Thyroid gland (tissue), 4 donors: ENCODE data around the gene PDZK1IP1. TPM values are rescaled to one million over a fixed set of nuclear protein-coding genes. Genes with fewer than 3 reads are reported as not detected.
"Not testable (repeated sequence)": the region's sequence is repeated elsewhere in the genome, so short reads cannot be mapped to it uniquely, and the experiment has no call there.

Experiments used
- DNase-seq, 2 donors: peaks; one replicate each; pipeline ENCODE4 v3.0.0-alpha.2; 2019
- H3K27ac ChIP-seq, 3 donors: fragments of 200-600 bp; sonication (generic); 1 replicate in 2 of 3; 2 replicates in 1 of 3; pipeline ENCODE4 v1.5.1; 2016 to 2019; ENCODE audit warnings: mild to moderate bottlenecking in 1 of 3, moderate library complexity in 1 of 3
- H3K27me3 ChIP-seq: fragments of 200-600 bp; sonication (generic); one replicate; pipeline ENCODE4 v1.5.1; 2019
- H3K36me3 ChIP-seq, 2 donors: fragments of 200-600 bp; sonication (generic); one replicate each; pipeline ENCODE4 v1.5.1; 2016 to 2019
- H3K4me1 ChIP-seq, 2 donors: fragments of 200-600 bp; sonication (generic); one replicate each; pipeline ENCODE4 v1.5.1; 2017 to 2019
- H3K4me3 ChIP-seq, 3 donors: fragments of 200-600 bp; sonication (generic); replicated peaks in 1 of 3; 1 replicate in 2 of 3; 2 replicates in 1 of 3; pipeline ENCODE4 v1.5.1; 2016; ENCODE audit warnings: mild to moderate bottlenecking in 1 of 3
- H3K9me3 ChIP-seq: fragments of 200-600 bp; sonication (generic); one replicate; pipeline ENCODE4 v1.5.1; 2017
- POLR2A ChIP-seq, 2 donors: fragments of 450-650 bp; IDR thresholded peaks; one replicate each; pipeline ENCODE4 v1.6.1; 2017; ENCODE audit warnings: antibody characterized with exemption in 2 of 2, mild to moderate bottlenecking in 2 of 2, moderate library complexity in 1 of 2
- WGBS, 2 donors: methylation state at CpG; one replicate each; pipeline ENCODE4 v1.1.5; 2017; 5-methylcytosine and 5-hydroxymethylcytosine counted together
- intact Hi-C: fragments of 100-400 bp; cut with DNase I; formaldehyde crosslinking; loops from one replicate; pipeline ENCODE4 v1.15.1; 2023
- total RNA-seq, 4 donors: library from RNA; depleted of rRNA; stranded (reverse); fragments of >200 nt; gene quantifications; one replicate each; pipeline ENCODE4 v1.2.3, GENCODE V29; 2016
- TF ChIP-seq, protein P1 (sequence below), 6 experiments: fragments of 200-600 bp in 3 of 6; fragments of 450-650 bp in 3 of 6; sonication (generic) in 3 of 6; IDR thresholded peaks; one replicate each; pipeline ENCODE4 v1.5.1; 2016 to 2019; ENCODE audit warnings: antibody characterized with exemption in 6 of 6, mild to moderate bottlenecking in 2 of 6, inconsistent platforms in 1 of 6, moderate library complexity in 1 of 6

The PDZK1IP1 gene
- total RNA-seq, 4 donors from 2014 or later: 0.83 to 3.0 TPM; not detected in 2

DNA sequence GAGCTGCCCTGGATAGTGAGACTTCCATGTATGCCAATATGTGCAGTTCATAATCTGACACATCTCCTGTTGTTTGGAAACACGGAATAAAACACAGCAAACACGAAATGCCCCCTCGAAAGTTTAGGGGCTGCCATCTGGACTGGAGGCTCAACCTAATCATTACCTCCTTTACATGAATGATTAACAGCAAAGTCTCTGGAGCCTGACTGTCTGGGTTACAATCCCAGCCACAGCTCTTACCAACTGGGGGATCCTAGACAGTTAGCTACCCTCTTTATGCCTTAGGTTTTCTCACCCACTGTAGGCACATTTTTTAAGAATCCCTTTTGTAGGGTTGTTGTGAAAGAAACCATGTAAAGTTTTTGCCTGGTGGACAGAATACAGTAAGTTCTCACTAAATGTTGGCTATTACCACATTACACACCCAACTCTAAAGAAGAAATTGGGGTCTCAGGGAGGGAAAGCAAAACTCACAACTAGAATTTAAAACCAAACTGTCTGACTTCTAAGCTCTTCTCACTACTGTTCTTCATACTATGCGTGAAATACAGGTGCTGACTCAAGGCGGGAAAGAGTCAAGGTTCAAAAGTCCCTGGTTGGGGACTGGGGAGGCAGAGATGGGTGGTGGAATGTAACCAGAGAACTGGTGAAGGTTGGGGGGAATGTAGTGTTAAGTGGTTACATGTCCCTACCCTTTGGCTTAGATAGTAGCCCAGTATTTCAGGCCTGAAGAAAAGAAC lies 28.4 kb downstream of the PDZK1IP1 start:
- Histone ChIP-seq H3K9me3 (no peaks in the 10 kb centered on the region), H3K4me1 (no peaks in the 10 kb centered on the region), H3K27ac (no peak overlapping the region), H3K27me3 (no peaks in the 10 kb centered on the region), H3K4me3 (no peak overlapping the region), H3K36me3 (no peaks in the 10 kb centered on the region)
- TF ChIP-seq, protein P1, sequence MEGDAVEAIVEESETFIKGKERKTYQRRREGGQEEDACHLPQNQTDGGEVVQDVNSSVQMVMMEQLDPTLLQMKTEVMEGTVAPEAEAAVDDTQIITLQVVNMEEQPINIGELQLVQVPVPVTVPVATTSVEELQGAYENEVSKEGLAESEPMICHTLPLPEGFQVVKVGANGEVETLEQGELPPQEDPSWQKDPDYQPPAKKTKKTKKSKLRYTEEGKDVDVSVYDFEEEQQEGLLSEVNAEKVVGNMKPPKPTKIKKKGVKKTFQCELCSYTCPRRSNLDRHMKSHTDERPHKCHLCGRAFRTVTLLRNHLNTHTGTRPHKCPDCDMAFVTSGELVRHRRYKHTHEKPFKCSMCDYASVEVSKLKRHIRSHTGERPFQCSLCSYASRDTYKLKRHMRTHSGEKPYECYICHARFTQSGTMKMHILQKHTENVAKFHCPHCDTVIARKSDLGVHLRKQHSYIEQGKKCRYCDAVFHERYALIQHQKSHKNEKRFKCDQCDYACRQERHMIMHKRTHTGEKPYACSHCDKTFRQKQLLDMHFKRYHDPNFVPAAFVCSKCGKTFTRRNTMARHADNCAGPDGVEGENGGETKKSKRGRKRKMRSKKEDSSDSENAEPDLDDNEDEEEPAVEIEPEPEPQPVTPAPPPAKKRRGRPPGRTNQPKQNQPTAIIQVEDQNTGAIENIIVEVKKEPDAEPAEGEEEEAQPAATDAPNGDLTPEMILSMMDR (IDR thresholded peaks at IDR 0.05): no peak
- TF ChIP-seq POLR2A (IDR thresholded peaks at IDR 0.05): no peak
- intact Hi-C loops: no loop called here
- DNase-seq: no peak
- 76 to 78% methylated on average over 5 of the region's 5 CpGs for WGBS, 2 donors

DNA sequence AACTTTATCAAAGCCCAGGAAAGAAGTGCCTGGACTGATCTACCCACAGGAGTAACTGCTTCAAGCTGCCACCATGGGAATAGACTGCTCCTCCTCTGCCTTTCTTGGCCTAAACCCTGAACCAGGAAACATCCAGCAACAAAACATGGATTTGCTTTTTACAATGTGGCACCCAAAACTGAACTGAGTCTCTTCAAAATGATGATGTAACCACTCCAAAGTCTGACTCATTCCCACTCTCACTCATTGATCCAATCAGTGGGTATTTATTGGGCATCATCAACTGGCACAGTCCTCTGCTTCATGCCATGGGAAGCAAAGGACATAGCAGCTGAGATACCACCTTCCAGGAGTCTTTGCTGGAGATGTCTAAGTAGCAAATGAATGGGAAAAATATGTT lies 29.1 kb downstream of the PDZK1IP1 start:
- H3K9me3 ChIP-seq: no peaks in the 10 kb centered on the region
- no peaks in the 10 kb centered on the region for H3K4me1 ChIP-seq
- H3K36me3 ChIP-seq: no peaks in the 10 kb centered on the region
- no peak overlapping the region for H3K4me3 ChIP-seq
- H3K27me3 ChIP-seq: no peaks in the 10 kb centered on the region
- no peak overlapping the region for H3K27ac ChIP-seq
- no peak for TF ChIP-seq POLR2A (IDR thresholded peaks at IDR 0.05)
- TF ChIP-seq, protein P1 (IDR thresholded peaks at IDR 0.05): no peak
- no peak for DNase-seq
- intact Hi-C loops: no loop called here

DNA sequence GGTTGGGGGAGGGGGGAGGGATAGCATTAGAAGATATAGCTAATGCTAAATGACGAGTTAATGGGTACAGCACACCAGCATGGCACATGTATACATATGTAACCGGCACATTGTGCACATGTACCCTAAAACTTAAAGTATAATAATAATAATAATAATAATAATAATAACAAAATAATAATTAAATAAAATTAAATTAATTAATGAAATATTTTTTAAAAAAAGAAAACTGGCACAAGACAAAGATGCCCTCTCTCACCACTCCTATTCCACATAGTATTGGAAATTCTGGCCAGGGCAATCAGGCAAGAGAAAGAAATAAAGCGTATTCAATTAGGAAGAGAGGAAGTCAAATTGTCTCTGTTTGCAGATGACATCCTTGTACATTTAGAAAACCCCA lies 31.9 kb downstream of the PDZK1IP1 start:
- DNase-seq, H3K4me3 ChIP-seq, H3K9me3 ChIP-seq, H3K36me3 ChIP-seq, H3K4me1 ChIP-seq, intact Hi-C loops, H3K27me3 ChIP-seq, H3K27ac ChIP-seq: not testable (repeated sequence)
- 91 to 94% methylated on average over 3 of the region's 3 CpGs for WGBS, 2 donors

DNA sequence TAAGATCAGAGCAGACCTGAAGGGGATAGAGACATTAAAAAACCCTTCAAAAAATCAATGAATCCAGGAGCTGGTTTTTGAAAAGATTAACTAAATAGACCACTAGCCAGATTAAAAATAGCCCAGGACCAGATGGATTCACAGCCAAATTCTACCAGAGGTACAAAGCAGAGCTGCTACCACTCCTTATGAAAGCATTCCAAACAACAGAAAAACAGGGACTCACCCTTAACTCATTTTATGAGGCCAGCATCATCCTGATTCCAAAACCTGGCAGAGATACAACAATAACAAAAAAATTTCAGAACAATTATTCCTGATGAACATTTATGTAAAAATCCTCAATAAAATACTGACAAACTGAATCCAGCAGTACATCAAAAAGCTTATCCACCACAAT lies 33.4 kb downstream of the PDZK1IP1 start:
- DNase-seq, H3K4me3 ChIP-seq, intact Hi-C loops, H3K36me3 ChIP-seq, H3K27ac ChIP-seq, H3K4me1 ChIP-seq, H3K27me3 ChIP-seq, H3K9me3 ChIP-seq: not testable (repeated sequence)

DNA sequence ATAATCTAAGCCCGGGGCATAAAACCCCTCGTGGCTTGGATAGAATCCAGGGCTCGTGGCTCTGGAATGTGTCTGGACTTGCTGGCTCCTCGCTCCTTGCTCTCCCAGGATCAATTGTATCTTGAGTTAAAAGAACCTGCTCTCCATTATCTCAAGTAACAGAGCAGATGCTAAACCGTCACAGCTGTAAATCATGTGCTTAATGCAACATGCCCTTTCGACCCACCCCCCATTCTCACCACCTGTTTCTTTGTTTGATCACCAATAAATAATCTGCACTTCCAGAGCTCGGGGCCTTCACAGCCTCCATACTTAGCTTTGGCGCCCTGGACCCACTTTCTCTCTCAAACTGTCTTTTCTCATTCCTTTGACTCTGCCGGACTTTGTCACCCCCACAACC lies 40.7 kb downstream of the PDZK1IP1 start:
- H3K36me3 ChIP-seq, H3K4me3 ChIP-seq, H3K27ac ChIP-seq, H3K4me1 ChIP-seq, DNase-seq, intact Hi-C loops, H3K27me3 ChIP-seq, H3K9me3 ChIP-seq: not testable (repeated sequence)
- WGBS, 2 donors: 50 to 51% methylated on average over 9 of the region's 9 CpGs

DNA sequence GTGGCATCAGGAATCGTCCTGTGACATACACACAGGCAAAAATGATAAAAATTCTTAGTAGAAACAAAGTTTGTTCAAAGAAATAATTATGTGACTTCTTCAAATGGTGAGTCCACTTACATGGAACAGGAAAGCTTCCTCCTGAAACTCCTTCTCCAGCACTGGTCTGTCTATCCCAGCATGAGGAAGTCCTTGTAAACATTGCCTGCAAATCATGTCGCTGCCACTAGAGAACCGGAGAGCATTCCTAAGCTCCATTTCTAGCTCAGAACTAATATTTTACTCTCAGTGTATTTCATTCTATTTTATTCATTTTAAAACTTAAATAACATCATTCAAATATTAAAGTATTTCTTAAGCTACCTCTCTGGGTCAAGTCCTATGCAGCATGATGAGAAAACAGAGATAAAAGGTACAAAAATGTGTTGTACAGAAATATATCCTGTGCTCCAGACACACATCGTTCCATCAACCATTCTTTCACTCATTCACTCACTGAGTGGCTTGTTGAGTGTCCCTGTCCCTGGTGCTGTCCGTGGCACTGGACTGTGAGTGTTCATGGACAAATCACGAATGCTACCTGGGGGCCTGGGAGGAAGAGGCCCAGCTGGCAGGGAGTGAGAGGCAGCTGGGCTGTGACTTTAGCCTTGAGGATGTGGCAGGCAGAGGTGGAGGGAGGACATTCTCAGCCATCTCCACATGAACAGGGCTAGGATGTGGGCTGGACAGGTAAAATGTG lies 42.6 kb downstream of the PDZK1IP1 start:
- Histone ChIP-seq H3K4me3 (no peak overlapping the region), H3K4me1 (no peaks in the 10 kb centered on the region), H3K27ac (no peak overlapping the region), H3K27me3 (no peaks in the 10 kb centered on the region), H3K9me3 (no peaks in the 10 kb centered on the region), H3K36me3 (no peaks in the 10 kb centered on the region)
- 29 to 35% methylated on average over 6 of the region's 6 CpGs for WGBS, 2 donors
- no peak for DNase-seq
- intact Hi-C loops: no loop called here
- no peak for TF ChIP-seq POLR2A (IDR thresholded peaks at IDR 0.05)
- TF ChIP-seq, protein P1 (IDR thresholded peaks at IDR 0.05): no peak

DNA sequence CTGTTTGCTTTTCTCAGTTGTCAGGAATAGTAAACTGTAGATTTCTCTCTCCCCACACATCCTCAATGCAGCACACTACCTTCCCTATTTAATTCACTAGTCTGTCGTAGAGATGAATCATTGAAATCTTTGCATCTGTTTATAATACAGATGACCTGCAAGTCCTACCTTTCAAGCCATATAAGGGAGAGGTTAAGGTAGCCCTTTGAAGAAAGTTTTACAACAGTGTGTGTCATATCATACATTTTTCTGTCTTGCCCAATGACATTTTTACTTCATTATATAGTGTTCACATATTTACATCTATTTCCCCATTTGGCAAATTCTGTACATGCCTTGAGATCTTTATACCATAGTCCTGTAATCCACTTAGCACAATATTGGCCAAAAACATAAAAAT lies 43.3 kb downstream of the PDZK1IP1 start:
- 33 to 42% methylated on average over 1 of the region's 1 CpG for WGBS, 2 donors
- H3K27me3 ChIP-seq, DNase-seq, H3K9me3 ChIP-seq, H3K4me3 ChIP-seq, intact Hi-C loops, H3K36me3 ChIP-seq, H3K27ac ChIP-seq, H3K4me1 ChIP-seq: not testable (repeated sequence)
